ENCODE data around the gene XIAP.

The XIAP gene

DNA sequence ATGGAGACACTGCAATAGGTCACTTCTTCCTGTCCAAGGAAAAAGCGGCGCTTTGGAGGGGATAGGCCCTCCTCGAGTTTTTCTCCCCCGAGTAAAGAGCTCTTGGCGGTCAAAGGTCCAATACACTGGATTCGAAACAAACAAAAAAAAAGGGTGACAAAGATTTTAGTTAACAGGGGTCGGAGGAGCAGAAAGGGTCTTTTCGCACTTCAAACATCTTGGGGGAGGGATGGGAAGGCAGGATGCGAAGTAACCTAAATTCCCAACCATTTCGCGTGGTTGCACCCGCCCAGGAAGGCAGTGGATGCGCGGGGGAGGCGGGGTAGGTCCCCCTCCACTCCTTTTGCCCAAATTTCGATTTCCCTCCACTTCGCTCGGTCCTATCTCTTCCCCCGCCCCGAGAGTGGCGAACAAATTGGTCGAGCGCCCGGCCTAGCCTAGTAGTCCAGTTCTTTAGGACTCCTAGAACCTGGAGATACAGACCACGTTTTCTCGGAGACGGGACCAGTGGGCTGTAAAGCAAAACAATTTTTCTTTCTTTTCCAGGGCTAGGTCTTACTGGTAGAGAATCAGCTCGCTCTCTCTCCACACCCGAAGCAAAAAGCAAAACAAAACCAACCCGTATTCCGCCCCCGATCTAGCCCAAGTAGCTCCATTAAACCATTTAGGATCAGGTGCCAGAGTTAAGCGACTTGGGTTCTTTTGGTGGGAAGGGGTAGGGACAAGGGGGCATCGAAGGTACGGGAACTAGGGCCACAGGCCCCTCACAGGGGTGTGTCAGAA lies 99.6 kb downstream of the XIAP start:
- no peak for DNase-seq (ENCODE audit: low read depth in 2 of 3, low spot score in 2 of 3)

DNA sequence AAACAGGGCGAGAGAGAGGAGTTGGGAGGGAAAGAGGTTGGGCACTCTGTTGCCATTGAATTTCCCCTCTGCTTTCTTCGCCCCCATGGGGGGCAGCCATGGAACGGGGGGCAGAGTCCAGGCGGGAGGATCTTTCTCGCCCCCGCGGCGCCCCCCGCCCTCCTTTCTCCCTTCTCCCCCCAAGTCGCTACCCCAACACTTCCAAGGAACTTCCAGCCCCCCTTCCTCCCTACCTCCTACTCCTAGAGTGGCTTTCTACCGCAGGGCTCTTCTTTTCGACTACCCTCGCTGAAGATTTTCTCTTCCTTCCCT lies 101.1 kb downstream of the XIAP start:
- DNase-seq (ENCODE audit: low read depth in 2 of 3, low spot score in 2 of 3), result no peak

DNA sequence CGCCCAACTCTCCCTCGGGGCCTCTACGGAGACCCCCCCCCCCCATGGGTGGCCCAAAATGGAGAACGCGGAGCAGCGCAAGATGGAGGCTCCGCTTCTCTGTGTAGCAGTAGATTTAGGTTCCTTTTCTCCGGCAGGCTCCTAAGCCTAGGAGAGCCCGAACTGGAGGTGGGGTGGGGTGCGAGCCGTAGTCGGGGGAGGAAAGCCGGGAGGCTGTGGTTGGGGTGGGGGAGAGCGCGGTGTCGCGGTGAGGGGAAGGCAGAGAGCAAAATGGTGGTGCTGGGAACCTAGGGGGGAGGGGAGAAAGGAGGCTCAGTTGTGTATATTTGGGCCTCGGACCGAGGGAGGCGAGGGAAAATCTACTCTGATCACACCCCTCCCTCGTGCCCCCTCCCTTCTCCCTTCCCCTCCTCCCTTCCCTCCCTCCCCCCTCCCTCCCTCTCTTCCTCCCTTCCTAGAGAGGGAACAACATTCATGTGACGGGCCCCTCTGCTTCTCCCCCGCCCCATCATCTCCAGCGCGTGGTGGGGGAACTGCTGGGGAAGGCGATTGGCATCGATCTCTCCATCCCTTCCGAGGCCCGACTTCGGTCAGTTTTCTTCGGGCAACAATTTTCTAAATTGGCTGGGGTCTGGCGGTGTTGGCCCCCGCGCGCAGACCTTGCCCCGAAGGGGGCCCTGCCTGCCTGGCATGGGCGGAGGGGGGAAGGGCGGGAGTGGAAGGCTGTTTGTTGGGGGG lies 101.6 kb downstream of the XIAP start, which contains the start of gene STAG2:
TSS of gene STAG2 (plus strand) at position 439 of the 738 bp plus-strand sequence. CDS start 60,922 bp downstream, outside the sequence.
- peak in 2 of 3 experiments; percentile 23 to 30 for DNase-seq (ENCODE audit: low read depth in 2 of 3, low spot score in 2 of 3)

- no peak for DNase-seq (ENCODE audit: low read depth in 2 of 3, low spot score in 2 of 3)
Measured at GRCh38 chrX:123962006-123962467, 102.2 kb downstream of the XIAP start.

GRCh38 chrX:123962794-123963373 lies 103.0 kb downstream of the XIAP start:
- peak; percentile 13 to 66 (median 45) for DNase-seq (ENCODE audit: low read depth in 2 of 3, low spot score in 2 of 3)

Measured in activated CD8-positive, alpha-beta memory T cell treated with anti-CD3 and anti-CD28 coated beads for 48 hours (primary cell).